DOHH2 (cell line): ENCODE measurements around the gene ART5.

Source experiments
- H3F3A ChIP-seq: fragments of 200-600 bp; sonication (generic), shearing (Covaris generic); 2 replicates; pipeline ENCODE4 v1.6.0; 2016; ENCODE audit warnings: antibody characterized with exemption, mild to moderate bottlenecking; ENCODE audit not compliant: control insufficient read depth, insufficient read depth
- H3K27ac ChIP-seq: fragments of 200-600 bp; sonication (generic); 2 replicates; pipeline ENCODE4 v1.5.1; 2014; ENCODE audit warnings: low read depth, mild to moderate bottlenecking, low read length, moderate library complexity
- H3K27me3 ChIP-seq: fragments of 200-600 bp; sonication (generic); 2 replicates; pipeline ENCODE4 v1.6.1; 2014; ENCODE audit warnings: mild to moderate bottlenecking, low read length, mixed read lengths; ENCODE audit not compliant: control insufficient read depth
- H3K36me3 ChIP-seq: fragments of 200-600 bp; sonication (generic); 2 replicates; pipeline ENCODE4 v1.6.1; 2014; ENCODE audit warnings: mild to moderate bottlenecking, low read length, moderate library complexity, mixed read lengths; ENCODE audit not compliant: control insufficient read depth
- H3K4me1 ChIP-seq: fragments of 200-600 bp; sonication (generic); 2 replicates; pipeline ENCODE4 v1.6.1; 2014; ENCODE audit warnings: mild to moderate bottlenecking, low read length, mixed read lengths; ENCODE audit not compliant: control insufficient read depth
- H3K4me2 ChIP-seq: fragments of 200-600 bp; sonication (generic); 2 replicates; pipeline ENCODE4 v1.6.0; 2014; ENCODE audit warnings: mild to moderate bottlenecking, low read length, moderate library complexity
- H3K4me3 ChIP-seq: fragments of 200-600 bp; sonication (generic); 2 replicates; pipeline ENCODE4 v1.5.1; 2014; ENCODE audit warnings: mild to moderate bottlenecking, low read length, mixed read lengths
- H3K79me2 ChIP-seq: fragments of 200-600 bp; sonication (generic); 2 replicates; pipeline ENCODE4 v1.6.1; 2014; ENCODE audit warnings: mild to moderate bottlenecking, low read length, mixed read lengths; ENCODE audit not compliant: control insufficient read depth
- H3K9me2 ChIP-seq: fragments of 200-600 bp; sonication (generic); replicated peaks from 2 replicates; pipeline ENCODE4 v1.6.1; 2014; ENCODE audit warnings: mild to moderate bottlenecking, low read length, mixed read lengths; ENCODE audit not compliant: control insufficient read depth
- H3K9me3 ChIP-seq: fragments of 200-600 bp; sonication (generic); 2 replicates; pipeline ENCODE4 v1.6.1; 2014; ENCODE audit warnings: antibody characterized with exemption, low read length, mixed read lengths; ENCODE audit not compliant: control insufficient read depth, insufficient read depth
- H4K20me1 ChIP-seq: fragments of 200-600 bp; sonication (generic); 2 replicates; pipeline ENCODE4 v1.6.0; 2014; ENCODE audit warnings: low read depth, mild to moderate bottlenecking, antibody characterized with exemption, low read length, moderate library complexity; ENCODE audit not compliant: control insufficient read depth, insufficient read depth
- CTCF ChIP-seq: fragments of 200-600 bp; sonication (generic); IDR thresholded peaks from one replicate; pipeline ENCODE4 v1.5.1; 2014; ENCODE audit warnings: antibody characterized with exemption, mild to moderate bottlenecking, low read depth, low read length; ENCODE audit not compliant: poor library complexity, severe bottlenecking
- EZH2phosphoT487 ChIP-seq: fragments of 200-600 bp; sonication (generic); IDR thresholded peaks from 2 replicates; pipeline ENCODE4 v1.6.1; 2017; ENCODE audit warnings: borderline replicate concordance, mild to moderate bottlenecking, antibody characterized with exemption, low read length, moderate library complexity, mixed read lengths

ART5 gene

GRCh38 chr11:3667149-3668035 is 25.6 kb upstream of the ART5 start:
- H3F3A ChIP-seq, result no peaks in the 10 kb centered on the region
- TF ChIP-seq EZH2phosphoT487 (no peak), CTCF (no peak)

GRCh38 chr11:3666023-3666530 is 24.3 kb upstream of the ART5 start:
- H3K27ac ChIP-seq, result no peak overlapping the region
- no peaks in the 10 kb centered on the region for H3K4me1 ChIP-seq
- H3K36me3 ChIP-seq, result peaks cover 23% of the 10 kb centered on the region
- H3F3A ChIP-seq, result no peaks in the 10 kb centered on the region
- H3K4me3 ChIP-seq, result no peak overlapping the region
- H4K20me1 ChIP-seq, result no peaks in the 10 kb centered on the region
- H3K27me3 ChIP-seq, result no peaks in the 10 kb centered on the region
- no peaks in the 10 kb centered on the region for H3K9me2 ChIP-seq
- H3K9me3 ChIP-seq, result no peaks in the 10 kb centered on the region
- H3K79me2 ChIP-seq, result no peaks in the 10 kb centered on the region
- TF ChIP-seq CTCF, result no peak
- no peak for TF ChIP-seq EZH2phosphoT487
- no peak overlapping the region for H3K4me2 ChIP-seq

More at GRCh38 chr11:3667149-3668035, 25.6 kb upstream of the ART5 start:
- H3K27ac ChIP-seq, result no peak overlapping the region
- no peaks in the 10 kb centered on the region for H4K20me1 ChIP-seq
- H3K4me3 ChIP-seq, result no peak overlapping the region
- H3K4me2 ChIP-seq, result no peak overlapping the region
- H3K9me3 ChIP-seq, result no peaks in the 10 kb centered on the region
- no peaks in the 10 kb centered on the region for H3K79me2 ChIP-seq
- no peaks in the 10 kb centered on the region for H3K4me1 ChIP-seq
- peaks cover 31% of the 10 kb centered on the region for H3K36me3 ChIP-seq
- no peaks in the 10 kb centered on the region for H3K9me2 ChIP-seq
- H3K27me3 ChIP-seq, result no peaks in the 10 kb centered on the region

GRCh38 chr11:3665336-3666022 is 23.7 kb upstream of the ART5 start:
- Histone ChIP-seq H3F3A (no peaks in the 10 kb centered on the region), H3K36me3 (peaks cover 23% of the 10 kb centered on the region), H3K9me2 (no peaks in the 10 kb centered on the region), H3K27ac (no peak overlapping the region), H3K4me3 (no peak overlapping the region), H3K27me3 (no peaks in the 10 kb centered on the region), H3K4me1 (no peaks in the 10 kb centered on the region), H3K4me2 (no peak overlapping the region), H3K79me2 (no peaks in the 10 kb centered on the region), H3K9me3 (no peaks in the 10 kb centered on the region), H4K20me1 (no peaks in the 10 kb centered on the region)
- no peak for TF ChIP-seq EZH2phosphoT487
- TF ChIP-seq CTCF, result no peak
